Left lung (tissue), 10 donors: ENCODE data around the gene LRP4. TPM values are rescaled to one million over a fixed set of nuclear protein-coding genes. Genes with fewer than 3 reads are reported as not detected.
A peak's percentile ranks its signal among the peaks of the same experiment; 100 is the strongest.
"Not testable (repeated sequence)": the region's sequence is repeated elsewhere in the genome, so short reads cannot be mapped to it uniquely, and the experiment has no call there.

ENCODE experiments used
- ATAC-seq: fragments of 200-7000 bp; cut with Tn5 transposase; one replicate; pipeline ENCODE4 v1.9.1; 2020; ENCODE audit warnings: moderate library complexity
- DNase-seq, 4 donors: peaks; one replicate each; pipeline ENCODE4 v3.0.0-alpha.2; 2013 to 2020
- H3K27ac ChIP-seq, 2 donors: fragments of 200-600 bp; sonication (generic) in 1 of 2; one replicate each; pipeline versions ENCODE4 v1.5.0 to v1.8.0; 2020 to 2021
- H3K27me3 ChIP-seq, 2 donors: fragments of 200-600 bp; sonication (generic) in 1 of 2; one replicate each; pipeline versions ENCODE4 v1.5.0 to v1.8.0; 2020 to 2021
- H3K36me3 ChIP-seq, 2 donors: fragments of 200-600 bp; sonication (generic) in 1 of 2; one replicate each; pipeline versions ENCODE4 v1.5.0 to v1.8.0; 2020 to 2021
- H3K4me1 ChIP-seq, 2 donors: fragments of 200-600 bp; one replicate each; pipeline ENCODE4 v1.8.0; 2021
- H3K4me3 ChIP-seq, 2 donors: fragments of 200-600 bp; sonication (generic) in 1 of 2; one replicate each; pipeline versions ENCODE4 v1.5.0 to v1.8.0; 2020 to 2021; ENCODE audit warnings: mild to moderate bottlenecking in 1 of 2
- H3K9me3 ChIP-seq, 2 donors: fragments of 200-600 bp; sonication (generic) in 1 of 2; one replicate each; pipeline versions ENCODE4 v1.5.0 to v1.8.0; 2020 to 2021
- CTCF ChIP-seq, 2 donors: fragments of 200-600 bp; sonication (generic) in 1 of 2; IDR thresholded peaks; one replicate each; pipeline versions ENCODE4 v1.5.0 to v1.8.0; 2021; ENCODE audit warnings: antibody characterized with exemption in 2 of 2
- intact Hi-C, 2 donors: fragments of 100-400 bp; cut with DNase I; formaldehyde crosslinking; loops; one replicate each; pipeline versions ENCODE4 v1.11.2 to v1.14.2; 2022
- polyA plus RNA-seq, 6 donors: library from polyadenylated mRNA; unstranded; fragments of 120-200 nt; gene quantifications; one replicate each; pipeline ENCODE4 v1.2.1, GENCODE V29; 2013; ENCODE audit not compliant: insufficient read length in 6 of 6
- total RNA-seq, 2 donors: library from RNA; stranded (reverse); fragmentation: NEBNext Ultra II Directional; extraction: Animal tissue kit (Norgen Biotek cat#: 25700); gene quantifications; one replicate each; pipeline ENCODE4 v1.2.1, GENCODE V29; 2021
- donor health status: DM: no; HTN: yes; CAD: no.
- donor health status: DM: no; HTN: no; CAD: no.

Gene LRP4
- total and polyA plus RNA-seq, 8 donors, result 4.9 to 30.8 (median 25.6) TPM

- intact Hi-C loops, result no loop called here
- ATAC-seq (peak; percentile 98), DNase-seq (peak; percentile 93 to 95 (median 94))
- no peaks in the 10 kb centered on the region for H3K9me3 ChIP-seq
- H3K27ac ChIP-seq, result peak within 1 kb of the TSS in 1 of 2 donors; percentile 73
- peak within 1 kb of the TSS; percentile 59 to 61 for H3K4me3 ChIP-seq
- peaks cover 0 to 5% of the 10 kb centered on the region in 2 donors for H3K27me3 ChIP-seq
- H3K4me1 ChIP-seq, result peaks cover 7 to 15% of the 10 kb centered on the region in 2 donors
- no peaks in the 10 kb centered on the region for H3K36me3 ChIP-seq
- TF ChIP-seq CTCF (IDR thresholded peaks at IDR 0.05), result no peak
Measured at GRCh38 chr11:46936138-46937110, 18.1 kb upstream of the LRP4 start, which contains the start of gene CSTPP1. Gene CSTPP1, plus strand, starts transcription at chr11:46936761. Its CDS starts 45 bp downstream, at chr11:46936806.

DNA sequence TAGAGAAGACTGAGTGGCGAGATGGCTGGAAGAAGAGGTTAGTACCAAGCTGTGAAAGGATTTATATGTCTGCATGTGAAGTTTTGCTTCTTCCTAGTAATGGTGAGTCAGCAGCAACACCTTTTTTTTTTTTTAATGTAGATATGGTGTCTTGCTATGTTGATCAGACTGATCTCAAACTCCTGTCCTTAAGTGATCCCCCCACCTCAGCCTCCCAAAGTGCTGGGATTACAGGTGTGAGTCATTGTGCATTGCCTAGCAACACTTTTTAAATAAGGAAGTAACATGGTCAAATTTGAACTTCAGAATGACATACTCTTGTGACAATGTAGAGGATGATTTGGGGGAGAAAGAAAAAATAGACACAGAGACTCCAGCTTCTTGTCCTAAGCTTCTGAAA, 11.7 kb upstream of the LRP4 start:
- intact Hi-C loops, result no loop called here
- ATAC-seq (peak; percentile 85), DNase-seq (no peak)
- Histone ChIP-seq H3K4me1 (no peaks in the 10 kb centered on the region), H3K4me3 (no peak overlapping the region), H3K27me3 (peaks cover 0 to 9% of the 10 kb centered on the region in 2 donors), H3K9me3 (no peaks in the 10 kb centered on the region), H3K36me3 (no peaks in the 10 kb centered on the region), H3K27ac (no peak overlapping the region)
- no peak for TF ChIP-seq CTCF (IDR thresholded peaks at IDR 0.05)

GRCh38 chr11:46928701-46929100, 10.4 kb upstream of the LRP4 start:
- ATAC-seq, H3K27ac ChIP-seq, DNase-seq, H3K4me3 ChIP-seq, intact Hi-C loops, H3K9me3 ChIP-seq, H3K36me3 ChIP-seq, H3K27me3 ChIP-seq, H3K4me1 ChIP-seq: not testable (repeated sequence)

DNA sequence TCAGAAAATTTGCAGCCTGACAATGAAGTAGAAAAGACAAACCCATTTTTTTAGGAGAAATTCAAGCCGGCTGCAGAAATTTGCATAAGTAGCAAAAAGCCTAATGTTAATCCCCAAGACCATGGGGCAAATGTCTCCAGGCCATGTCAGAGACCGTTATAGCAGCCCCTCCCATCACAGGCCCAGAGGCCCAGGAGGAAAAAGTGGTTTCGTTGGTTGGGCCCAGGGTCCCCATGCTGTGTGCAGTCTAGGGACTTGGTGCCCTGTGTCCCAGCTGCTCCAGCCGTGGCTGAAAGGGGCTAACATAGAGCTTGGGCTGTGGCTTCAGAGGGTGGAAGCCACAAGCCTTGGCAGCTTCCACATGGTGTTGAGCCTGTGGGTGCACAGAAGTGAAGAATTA, 9.6 kb upstream of the LRP4 start:
- H3K27me3 ChIP-seq, DNase-seq, intact Hi-C loops, H3K4me1 ChIP-seq, H3K9me3 ChIP-seq, H3K36me3 ChIP-seq, H3K4me3 ChIP-seq, ATAC-seq, H3K27ac ChIP-seq: not testable (repeated sequence)

GRCh38 chr11:46920755-46921154, 2.4 kb upstream of the LRP4 start:
- intact Hi-C loops, result no loop called here
- no peak for TF ChIP-seq CTCF (IDR thresholded peaks at IDR 0.05)
- no peaks in the 10 kb centered on the region for H3K36me3 ChIP-seq
- peaks cover 0 to 32% of the 10 kb centered on the region in 2 donors for H3K4me1 ChIP-seq
- peak overlapping the region in 1 of 2 donors; percentile 33 for H3K27ac ChIP-seq
- peak; percentile 51 for ATAC-seq
- DNase-seq, result no peak
- peaks cover 18 to 41% of the 10 kb centered on the region in 2 donors for H3K27me3 ChIP-seq
- no peak overlapping the region for H3K4me3 ChIP-seq
- no peaks in the 10 kb centered on the region for H3K9me3 ChIP-seq

- H3K27ac ChIP-seq, result no peak overlapping the region
- H3K4me1 ChIP-seq, result peaks cover 0 to 32% of the 10 kb centered on the region in 2 donors
- no peak for DNase-seq
- no peaks in the 10 kb centered on the region for H3K36me3 ChIP-seq
- ATAC-seq, result no peak
- peaks cover 18 to 59% of the 10 kb centered on the region in 2 donors for H3K27me3 ChIP-seq
- TF ChIP-seq CTCF (IDR thresholded peaks at IDR 0.05), result no peak
- intact Hi-C loops, result no loop called here
- peak overlapping the region in 1 of 2 donors; percentile 46 for H3K4me3 ChIP-seq
- H3K9me3 ChIP-seq, result no peaks in the 10 kb centered on the region
Measured at GRCh38 chr11:46918788-46919513, 601 bp upstream of the LRP4 start.
